ENCODE results near the gene SMIM41.

The SMIM41 gene

GRCh38 chr12:52147367-52147963, 68.0 kb downstream of the SMIM41 start:
- no peak for TF ChIP-seq CTCF (conservative IDR thresholded peaks at IDR 0.05; ENCODE audit: low read length)
- no peak overlapping the region for H3K4me3 ChIP-seq (ENCODE audit: low read length)
- DNase-seq (ENCODE audit: low read depth), result peak; percentile 100

GRCh38 chr12:52147964-52148463, 68.5 kb downstream of the SMIM41 start:
- TF ChIP-seq CTCF (conservative IDR thresholded peaks at IDR 0.05; ENCODE audit: low read length), result no peak
- DNase-seq (ENCODE audit: low read depth), result no peak
- no peak overlapping the region for H3K4me3 ChIP-seq (ENCODE audit: low read length)

- H3K4me3 ChIP-seq (ENCODE audit: low read length), result no peak overlapping the region
- TF ChIP-seq CTCF (conservative IDR thresholded peaks at IDR 0.05; ENCODE audit: low read length), result no peak
- no peak for DNase-seq (ENCODE audit: low read depth)
Measured at GRCh38 chr12:52148464-52149181, 69.1 kb downstream of the SMIM41 start.

GRCh38 chr12:52149182-52149641, 69.7 kb downstream of the SMIM41 start:
- no peak for TF ChIP-seq CTCF (conservative IDR thresholded peaks at IDR 0.05; ENCODE audit: low read length)
- H3K4me3 ChIP-seq (ENCODE audit: low read length), result no peak overlapping the region
- no peak for DNase-seq (ENCODE audit: low read depth)

GRCh38 chr12:52149651-52150241, 70.2 kb downstream of the SMIM41 start:
- no peak overlapping the region for H3K4me3 ChIP-seq (ENCODE audit: low read length)
- no peak for TF ChIP-seq CTCF (conservative IDR thresholded peaks at IDR 0.05; ENCODE audit: low read length)
- DNase-seq (ENCODE audit: low read depth), result no peak

GRCh38 chr12:52151153-52151836, 71.8 kb downstream of the SMIM41 start:
- DNase-seq (ENCODE audit: low read depth), result no peak
- H3K4me3 ChIP-seq (ENCODE audit: low read length), result no peak overlapping the region
- no peak for TF ChIP-seq CTCF (conservative IDR thresholded peaks at IDR 0.05; ENCODE audit: low read length)

Measured in AG10803 (cell line).